Adrenal gland (tissue), 12 donors: Measurements from ENCODE around the gene SHISAL1. TPM values are rescaled to one million over a fixed set of nuclear protein-coding genes. Genes with fewer than 3 reads are reported as not detected.

Experiments used
- DNase-seq, 7 donors: peaks; one replicate each; pipeline ENCODE4 v3.0.0-alpha.2; 2019 to 2020
- H3K27ac ChIP-seq, 5 donors: fragments of 200-600 bp; sonication (generic) in 4 of 5; 1 replicate in 3 of 5; 2 replicates in 2 of 5; pipeline versions ENCODE4 v1.5.1 to v1.8.0; 2016 to 2020; ENCODE audit warnings: mild to moderate bottlenecking in 1 of 5
- H3K27me3 ChIP-seq: fragments of 200-600 bp; 2 replicates; pipeline ENCODE4 v1.8.0; 2021
- H3K36me3 ChIP-seq, 2 donors: fragments of 200-600 bp; replicated peaks in 1 of 2; 1 replicate in 1 of 2; 2 replicates in 1 of 2; pipeline versions ENCODE4 v1.5.1 to v1.8.0; 2018 to 2022
- H3K4me1 ChIP-seq, 2 donors: fragments of 200-600 bp; replicated peaks in 1 of 2; 1 replicate in 1 of 2; 2 replicates in 1 of 2; pipeline versions ENCODE4 v1.5.1 to v1.8.0; 2018 to 2021
- H3K4me3 ChIP-seq, 4 donors: fragments of 200-600 bp; sonication (generic) in 3 of 4; one replicate each; pipeline ENCODE4 v1.5.1; 2016 to 2018
- H3K9me3 ChIP-seq, 3 donors: fragments of 200-600 bp; sonication (generic) in 1 of 3; replicated peaks in 1 of 3; 1 replicate in 2 of 3; 2 replicates in 1 of 3; pipeline versions ENCODE4 v1.5.1 to v1.8.0; 2016 to 2021
- POLR2A ChIP-seq, 2 donors: fragments of 450-650 bp; IDR thresholded peaks; one replicate each; pipeline ENCODE4 v1.6.1; 2017; ENCODE audit warnings: antibody characterized with exemption in 2 of 2, mild to moderate bottlenecking in 2 of 2, moderate library complexity in 1 of 2
- WGBS, 4 donors: extraction: QIAGEN DNeasy Blood & Tissue Kit in 2 of 4; methylation state at CpG; one replicate each; pipeline versions ENCODE4 v1.1.5 to v1.1.7; 2013 to 2017; 5-methylcytosine and 5-hydroxymethylcytosine counted together
- intact Hi-C, 2 donors: fragments of 100-400 bp; cut with DNase I; formaldehyde crosslinking; loops; one replicate each; pipeline versions ENCODE4 v1.14.1 to v1.15.0; 2022 to 2023
- polyA plus RNA-seq, 3 donors: library from polyadenylated mRNA; stranded (reverse); fragments of 200-250 nt in 2 of 3; fragments of 350-450 nt in 1 of 3; fragmentation: Illumina TruSeq in 1 of 3; extraction: RNeasy Lipid Tissue Mini Kit (QIAGEN cat#74804) in 1 of 3; gene quantifications; one replicate each; pipeline ENCODE4 v1.2.3, GENCODE V29; 2013 to 2014
- total RNA-seq, 9 donors: library from RNA; depleted of rRNA in 4 of 9; stranded (reverse); fragments of >200 nt in 4 of 9; fragments of 120-200 nt in 1 of 9; fragmentation: NEBNext Ultra II Directional in 1 of 9; extraction: Animal tissue kit (Norgen Biotek cat#: 25700) in 1 of 9; gene quantifications; one replicate each; pipeline versions ENCODE4 v1.1.0 to v1.2.4, GENCODE V29; 2013 to 2023
- TF ChIP-seq, protein P1 (sequence below), 6 experiments: fragments of 450-650 bp in 4 of 6; fragments of 200-600 bp in 2 of 6; sonication (generic) in 1 of 6; IDR thresholded peaks; 1 replicate in 5 of 6; 2 replicates in 1 of 6; pipeline versions ENCODE4 v1.5.1 to v1.8.0; 2016 to 2021; ENCODE audit warnings: antibody characterized with exemption in 6 of 6, mild to moderate bottlenecking in 2 of 6, moderate library complexity in 1 of 6
- donor health status: healthy with polysubstance abuse.
- donor health status: Bipolar disorder and iron deficiency.
- donor health status: DM: yes; HTN: yes; CAD: no.
- donor health status: DM: no; HTN: no; CAD: no.
- donor health status: DM: no; HTN: no; CAD: no.
- donor health status: DM: yes; HTN: yes; CAD: no.

Gene SHISAL1
- total and polyA plus RNA-seq, 12 donors: 0.33 to 2.4 (median 1.0) TPM

DNA sequence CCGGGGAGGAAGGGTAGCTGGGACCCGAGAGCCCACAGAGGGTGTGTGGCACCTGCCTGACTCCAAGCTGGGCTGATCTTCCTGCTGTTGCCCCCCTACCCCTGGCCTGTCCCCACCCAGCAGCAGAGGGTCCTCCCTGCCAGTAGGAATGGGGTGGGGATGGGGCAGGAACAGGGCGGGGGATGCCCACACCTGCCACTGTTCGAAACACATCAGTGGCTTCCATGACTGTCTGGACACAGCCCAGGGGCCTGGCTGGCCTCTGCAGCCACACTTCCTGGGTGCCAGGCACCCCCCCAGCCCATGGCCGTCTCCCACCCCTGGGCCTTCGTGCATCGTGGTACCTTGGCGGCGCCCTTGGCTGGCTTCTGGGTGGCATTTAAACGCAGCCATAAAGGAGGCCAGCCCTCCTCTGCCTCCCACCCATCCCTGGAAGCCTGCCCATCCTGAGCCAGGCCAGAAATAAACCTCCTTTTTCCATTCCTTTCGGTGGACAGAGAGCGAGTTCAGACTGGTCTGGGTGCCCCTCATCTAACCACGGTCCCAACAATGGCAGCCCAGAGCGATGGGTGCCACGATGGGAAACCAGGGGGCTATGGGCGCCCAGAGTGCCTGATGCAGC lies 745 bp upstream of the SHISAL1 start:
- H3K27me3 ChIP-seq: no peaks in the 10 kb centered on the region
- WGBS, 4 donors: 53 to 84% (median 78%) methylated on average over 11 to 16 of the region's 16 CpGs
- TF ChIP-seq POLR2A (IDR thresholded peaks at IDR 0.05): no peak
- TF ChIP-seq, protein P1, sequence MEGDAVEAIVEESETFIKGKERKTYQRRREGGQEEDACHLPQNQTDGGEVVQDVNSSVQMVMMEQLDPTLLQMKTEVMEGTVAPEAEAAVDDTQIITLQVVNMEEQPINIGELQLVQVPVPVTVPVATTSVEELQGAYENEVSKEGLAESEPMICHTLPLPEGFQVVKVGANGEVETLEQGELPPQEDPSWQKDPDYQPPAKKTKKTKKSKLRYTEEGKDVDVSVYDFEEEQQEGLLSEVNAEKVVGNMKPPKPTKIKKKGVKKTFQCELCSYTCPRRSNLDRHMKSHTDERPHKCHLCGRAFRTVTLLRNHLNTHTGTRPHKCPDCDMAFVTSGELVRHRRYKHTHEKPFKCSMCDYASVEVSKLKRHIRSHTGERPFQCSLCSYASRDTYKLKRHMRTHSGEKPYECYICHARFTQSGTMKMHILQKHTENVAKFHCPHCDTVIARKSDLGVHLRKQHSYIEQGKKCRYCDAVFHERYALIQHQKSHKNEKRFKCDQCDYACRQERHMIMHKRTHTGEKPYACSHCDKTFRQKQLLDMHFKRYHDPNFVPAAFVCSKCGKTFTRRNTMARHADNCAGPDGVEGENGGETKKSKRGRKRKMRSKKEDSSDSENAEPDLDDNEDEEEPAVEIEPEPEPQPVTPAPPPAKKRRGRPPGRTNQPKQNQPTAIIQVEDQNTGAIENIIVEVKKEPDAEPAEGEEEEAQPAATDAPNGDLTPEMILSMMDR (IDR thresholded peaks at IDR 0.05): no peak
- H3K36me3 ChIP-seq: no peaks in the 10 kb centered on the region
- no peak for DNase-seq
- no peaks in the 10 kb centered on the region for H3K4me1 ChIP-seq
- H3K9me3 ChIP-seq: no peaks in the 10 kb centered on the region
- intact Hi-C loops: no loop called here
- no peak overlapping the region for H3K27ac ChIP-seq
- H3K4me3 ChIP-seq: no peak overlapping the region

DNA sequence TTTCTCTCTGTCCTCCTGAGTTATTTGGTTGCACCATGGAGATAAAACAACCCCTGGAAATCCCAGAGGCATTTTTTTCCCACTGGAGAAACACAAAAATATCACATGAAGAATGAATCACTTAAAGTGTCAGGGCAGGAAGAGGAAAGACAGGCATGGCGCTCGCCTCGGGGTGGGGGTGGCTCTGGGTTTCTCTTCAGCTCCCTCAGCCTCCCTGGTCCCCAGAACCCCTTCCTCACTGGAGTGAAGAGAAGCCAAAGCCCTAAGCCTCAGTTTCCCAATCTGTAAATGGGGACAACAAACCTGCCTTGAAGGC lies 938 bp downstream of the SHISAL1 start:
- Histone ChIP-seq H3K9me3 (no peaks in the 10 kb centered on the region), H3K36me3 (no peaks in the 10 kb centered on the region), H3K4me1 (no peaks in the 10 kb centered on the region), H3K27ac (no peak overlapping the region), H3K27me3 (no peaks in the 10 kb centered on the region), H3K4me3 (no peak overlapping the region)
- intact Hi-C loops: no loop called here
- 31 to 64% (median 47%) methylated on average over 3 of the region's 3 CpGs for WGBS, 4 donors
- TF ChIP-seq, protein P1 (IDR thresholded peaks at IDR 0.05): no peak
- no peak for TF ChIP-seq POLR2A (IDR thresholded peaks at IDR 0.05)
- no peak for DNase-seq

DNA sequence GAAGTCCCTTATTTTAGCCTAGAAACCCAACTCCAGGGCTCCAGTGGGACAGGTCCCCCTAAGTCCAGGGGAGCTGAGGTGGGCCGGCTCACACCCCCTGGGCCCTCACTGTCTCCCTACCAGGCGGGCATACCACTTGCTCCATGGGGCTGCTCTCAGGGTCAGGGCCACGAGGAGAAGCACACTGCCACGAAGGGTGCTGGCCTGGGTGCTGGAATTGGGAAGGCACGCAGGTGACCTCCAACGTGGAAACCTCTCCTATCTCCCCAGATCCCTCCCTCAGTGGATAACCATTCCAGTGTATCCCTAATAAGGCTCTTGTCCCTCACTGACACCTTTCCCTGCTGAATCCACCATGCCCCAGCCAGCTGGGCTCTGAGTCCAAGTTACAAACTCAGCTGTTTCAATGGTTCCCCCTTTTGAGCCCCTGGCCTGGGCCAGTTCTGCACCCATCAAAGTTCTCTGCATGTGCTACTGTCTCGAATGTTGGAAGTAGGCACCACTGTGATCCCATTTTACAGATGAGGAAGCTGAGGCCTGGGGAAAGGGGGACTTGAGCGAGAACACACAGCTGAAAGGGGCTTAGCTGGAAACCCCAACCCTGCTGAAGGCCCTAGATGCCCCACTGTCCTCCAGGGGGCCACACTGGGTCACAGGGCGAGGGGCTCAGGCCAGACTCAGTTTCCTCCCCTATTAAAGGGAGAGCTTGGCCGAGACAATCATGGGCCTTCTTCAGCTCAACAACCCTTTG lies 1.5 kb downstream of the SHISAL1 start:
- TF ChIP-seq, protein P1 (IDR thresholded peaks at IDR 0.05): no peak
- no peak for TF ChIP-seq POLR2A (IDR thresholded peaks at IDR 0.05)
- no peaks in the 10 kb centered on the region for H3K27me3 ChIP-seq
- 72 to 85% (median 79%) methylated on average over 3 to 10 of the region's 10 CpGs for WGBS, 4 donors
- no peaks in the 10 kb centered on the region for H3K36me3 ChIP-seq
- H3K9me3 ChIP-seq: no peaks in the 10 kb centered on the region
- no peaks in the 10 kb centered on the region for H3K4me1 ChIP-seq
- no peak for DNase-seq
- no peak overlapping the region for H3K4me3 ChIP-seq
- no peak overlapping the region for H3K27ac ChIP-seq
- intact Hi-C loops: no loop called here

- TF ChIP-seq, protein P1 (IDR thresholded peaks at IDR 0.05): no peak
- no peak for TF ChIP-seq POLR2A (IDR thresholded peaks at IDR 0.05)
These were observed 3.1 kb downstream of the SHISAL1 start for GRCh38 chr22:44309647-44310046.

More at GRCh38 chr22:44309647-44310046, 3.1 kb downstream of the SHISAL1 start:
- Histone ChIP-seq H3K27ac (peak overlapping the region in 1 of 5 donors; percentile 34), H3K27me3 (no peaks in the 10 kb centered on the region), H3K36me3 (no peaks in the 10 kb centered on the region), H3K4me1 (no peaks in the 10 kb centered on the region), H3K4me3 (no peak overlapping the region), H3K9me3 (no peaks in the 10 kb centered on the region)
- WGBS, 4 donors: 73 to 87% (median 81%) methylated on average over 8 to 9 of the region's 9 CpGs
- intact Hi-C loops: no loop called here
- DNase-seq: no peak
